ENCODE measurements around the gene EHF.
A peak's percentile ranks its signal among the peaks of the same experiment; 100 is the strongest.

The EHF gene

GRCh38 chr11:34647532-34647931, 26.6 kb downstream of the EHF start:
- DNase-seq: no peak

GRCh38 chr11:34648036-34648435, 27.1 kb downstream of the EHF start:
- no peak for DNase-seq

- no peak for DNase-seq
Observed at GRCh38 chr11:34649597-34649996, 28.7 kb downstream of the EHF start.

GRCh38 chr11:34650528-34650927, 29.6 kb downstream of the EHF start:
- DNase-seq: peak; percentile 69

GRCh38 chr11:34651551-34651950, 30.7 kb downstream of the EHF start:
- DNase-seq: no peak

GRCh38 chr11:34652191-34652973, 31.5 kb downstream of the EHF start:
- no peak for DNase-seq

- DNase-seq: no peak
Observed at GRCh38 chr11:34653031-34653430, 32.1 kb downstream of the EHF start.

- DNase-seq: no peak
Observed at GRCh38 chr11:34653851-34654482, 33.1 kb downstream of the EHF start.

GRCh38 chr11:34654483-34655334, 33.8 kb downstream of the EHF start:
- no peak for DNase-seq

- DNase-seq: no peak
Observed at GRCh38 chr11:34655335-34656008, 34.6 kb downstream of the EHF start.

GRCh38 chr11:34656062-34656720, 35.3 kb downstream of the EHF start:
- DNase-seq: no peak

GRCh38 chr11:34658071-34659015, 37.5 kb downstream of the EHF start:
- no peak for DNase-seq

- DNase-seq: no peak
Observed at GRCh38 chr11:34659096-34659733, 38.3 kb downstream of the EHF start.

GRCh38 chr11:34665077-34665835, 44.4 kb downstream of the EHF start:
- DNase-seq: no peak

- no peak for DNase-seq
Observed at GRCh38 chr11:34667810-34668582, 47.1 kb downstream of the EHF start.

- DNase-seq: no peak
Observed at GRCh38 chr11:34668583-34669053, 47.7 kb downstream of the EHF start.

GRCh38 chr11:34669458-34669857, 48.6 kb downstream of the EHF start:
- no peak for DNase-seq

GRCh38 chr11:34671117-34671516, 50.2 kb downstream of the EHF start:
- no peak for DNase-seq

- DNase-seq: no peak
Observed at GRCh38 chr11:34671946-34672345, 51.1 kb downstream of the EHF start.

All from GDM1 (cell line).